HG03097 (cell line): ENCODE measurements around the gene TTC3.
"Not testable (repeated sequence)": the region's sequence is repeated elsewhere in the genome, so short reads cannot be mapped to it uniquely, and the experiment has no call there.

ENCODE experiments used
- ATAC-seq: cut with Tn5 transposase; IDR thresholded peaks from one replicate; pipeline ENCODE4 v1.9.1; 2021; ENCODE audit not compliant: unreplicated experiment, low FRiP score

The TTC3 gene

GRCh38 chr21:37143392-37143791 is 70.3 kb downstream of the TTC3 start:
- not testable (repeated sequence) for ATAC-seq

DNA sequence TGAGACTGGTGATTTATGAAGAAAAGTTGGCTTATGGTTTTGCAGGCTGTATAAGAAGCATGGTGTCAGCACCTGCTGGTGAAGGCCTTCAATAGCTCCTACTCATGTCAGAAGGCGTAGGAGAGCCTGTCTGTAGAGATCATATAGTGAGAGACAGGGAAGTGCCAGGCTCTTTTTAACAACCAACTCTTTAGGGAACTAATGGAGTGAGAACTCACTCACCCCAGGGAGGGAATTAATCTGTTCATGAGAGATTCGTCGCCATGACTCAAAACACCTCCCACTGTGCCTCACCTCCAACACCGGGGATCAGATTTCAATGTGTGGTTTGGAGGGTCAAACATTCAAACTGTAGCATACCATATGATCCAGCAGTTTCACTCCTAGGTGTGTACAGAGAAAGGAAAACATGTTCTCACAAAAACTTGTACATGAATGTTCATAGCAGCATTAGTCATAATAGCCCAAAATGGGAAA is 72.6 kb downstream of the TTC3 start:
- no peak for ATAC-seq

DNA sequence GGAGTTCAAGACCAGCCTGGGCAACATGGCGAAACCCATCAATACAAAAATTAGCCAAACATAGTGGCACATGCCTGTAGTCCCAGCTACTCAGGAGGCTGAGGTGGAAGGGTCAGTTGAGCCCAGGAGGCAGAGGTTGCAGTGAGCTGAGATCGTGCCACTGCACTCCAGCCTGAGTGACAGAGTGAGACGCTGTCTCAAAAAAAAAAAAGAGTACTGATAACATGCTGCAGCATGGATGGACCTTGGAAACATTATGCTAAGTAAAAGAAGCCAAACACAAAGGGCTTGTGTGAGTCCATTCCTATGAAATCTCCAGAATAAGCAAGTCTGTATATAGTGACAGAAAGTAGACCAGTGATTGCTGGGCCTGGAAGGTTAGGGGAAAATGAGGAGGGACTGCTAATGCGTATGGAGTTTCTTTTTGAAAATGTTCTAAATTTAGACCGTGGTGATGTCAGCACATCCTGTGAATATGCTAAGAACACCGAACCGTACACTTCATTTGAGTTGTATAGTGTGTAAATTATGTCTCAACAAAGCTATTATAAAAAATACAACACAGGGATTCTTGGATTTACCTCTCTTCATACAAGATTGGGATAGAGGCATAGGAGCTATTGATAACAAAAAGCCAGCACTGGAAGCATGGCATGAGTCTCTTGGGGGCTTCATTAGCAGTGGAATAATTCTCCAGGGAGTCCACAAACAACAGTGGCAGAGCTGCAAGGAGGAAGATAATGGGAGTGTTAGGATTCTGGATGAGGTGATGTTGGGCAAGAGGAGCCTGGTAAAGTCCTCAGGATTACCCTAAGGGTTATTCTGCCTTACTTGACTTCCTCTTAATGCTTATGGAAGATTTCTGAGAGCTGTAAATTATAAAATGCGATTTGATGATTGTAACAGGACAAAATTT is 73.5 kb downstream of the TTC3 start:
- ATAC-seq: no peak

DNA sequence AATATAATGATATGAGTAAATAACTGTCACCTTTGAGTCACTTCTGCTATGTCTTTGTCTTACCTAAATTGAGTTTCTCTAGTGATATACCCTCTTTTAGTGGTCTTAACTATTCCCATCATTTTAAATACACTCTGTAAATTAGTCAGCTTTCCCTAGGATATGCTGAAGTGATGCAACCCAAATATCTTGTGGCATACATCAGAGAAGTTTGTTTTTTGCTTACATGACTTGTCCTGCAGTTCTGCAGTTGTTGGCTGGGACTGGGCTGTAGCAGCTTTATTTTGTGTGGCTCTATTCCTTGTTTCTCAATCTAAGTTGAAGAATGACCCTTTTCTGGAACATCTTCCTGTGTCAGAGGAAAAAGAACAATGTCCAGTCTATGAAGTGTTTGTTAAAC is 76.4 kb downstream of the TTC3 start:
- no peak for ATAC-seq

DNA sequence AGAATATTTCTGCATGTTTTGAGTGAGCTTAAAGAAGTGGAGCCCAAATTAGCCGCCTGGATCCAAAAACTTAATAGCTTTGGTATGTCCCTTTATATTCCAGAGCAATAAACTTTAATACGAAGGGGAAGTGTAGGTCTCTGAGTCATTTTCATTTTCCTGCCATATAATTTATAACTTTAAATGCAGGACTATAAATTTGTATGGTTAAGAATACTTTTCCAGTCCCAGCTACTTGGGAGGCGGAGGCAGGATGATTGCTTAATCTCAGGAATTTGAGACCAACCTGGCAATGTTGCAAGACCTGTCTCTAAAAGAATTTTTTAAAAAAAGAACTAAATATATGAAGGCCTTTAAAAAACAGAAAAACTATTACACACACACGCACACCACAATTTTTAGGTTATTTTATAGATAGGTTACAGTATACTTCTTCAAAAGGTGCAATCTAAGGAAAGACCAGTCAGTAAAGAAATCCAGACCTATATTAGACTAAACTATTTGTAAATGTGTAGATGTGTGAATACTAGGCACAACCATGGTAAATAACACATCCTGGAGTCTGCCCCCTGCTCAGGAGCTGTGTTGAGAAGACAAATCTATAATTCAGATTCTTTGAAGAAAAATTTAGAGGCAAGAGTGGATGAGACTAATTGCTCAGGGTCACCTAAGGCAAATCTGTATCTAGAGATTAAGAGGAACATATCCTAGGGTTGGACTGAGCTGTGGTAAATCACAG is 80.3 kb downstream of the TTC3 start:
- no peak for ATAC-seq

DNA sequence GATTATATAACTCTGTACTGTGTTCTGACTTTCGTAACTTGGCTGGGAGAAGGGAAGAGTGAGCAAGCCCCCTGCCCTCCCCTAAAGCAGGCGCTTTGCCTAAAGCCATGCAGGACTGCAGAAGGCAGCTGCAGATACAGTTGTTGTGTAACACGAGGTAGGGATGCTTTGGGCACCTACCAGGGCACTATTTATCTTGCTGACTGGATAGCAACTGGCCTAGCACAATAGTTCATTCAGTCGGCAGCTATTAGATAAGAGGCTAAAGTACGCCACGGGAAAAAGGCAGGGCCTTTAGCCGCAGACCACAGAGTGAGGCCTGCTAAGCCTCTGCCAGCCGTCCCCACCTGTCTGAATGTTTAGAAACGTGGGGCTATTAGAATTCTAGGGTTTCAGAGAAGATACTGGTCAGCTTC is 80.9 kb downstream of the TTC3 start:
- no peak for ATAC-seq

- no peak for ATAC-seq
Measured at GRCh38 chr21:37155186-37155585, 82.1 kb downstream of the TTC3 start.

- ATAC-seq: no peak
Measured at GRCh38 chr21:37157938-37158337, 84.9 kb downstream of the TTC3 start.

DNA sequence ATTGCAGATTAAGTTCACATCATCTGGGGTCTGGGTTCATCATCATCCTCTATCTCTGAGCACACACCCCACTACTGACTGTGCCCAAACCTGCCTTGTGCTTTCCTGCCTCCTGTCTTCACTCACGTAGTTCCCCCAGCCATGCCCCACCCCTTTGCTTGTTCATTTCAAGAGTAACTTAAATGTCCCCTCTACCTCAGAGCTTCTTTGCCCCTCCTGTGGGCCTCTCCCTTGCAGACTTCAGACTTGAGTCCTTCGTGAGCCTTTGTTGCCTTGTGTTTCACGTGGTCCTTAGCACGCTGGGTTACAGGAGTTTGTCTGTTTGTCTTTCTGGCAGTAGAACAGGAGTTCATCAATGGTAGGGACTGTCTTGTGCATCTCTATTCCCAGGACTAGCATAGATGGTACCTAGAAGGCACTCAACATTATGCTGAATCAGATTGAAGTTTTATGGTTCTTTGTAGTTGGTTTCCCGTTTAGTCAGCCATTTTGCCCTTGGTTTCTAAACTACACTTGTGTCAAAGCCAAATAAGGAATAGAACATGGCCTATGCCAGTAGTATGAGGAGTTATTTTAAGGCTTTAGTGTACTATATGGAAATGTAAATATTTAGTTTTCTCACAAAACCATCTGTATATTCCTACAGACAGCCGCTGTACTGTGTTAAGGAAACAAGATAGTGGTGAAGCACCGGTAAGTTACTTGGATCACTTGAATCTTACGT is 86.2 kb downstream of the TTC3 start:
- ATAC-seq: no peak

DNA sequence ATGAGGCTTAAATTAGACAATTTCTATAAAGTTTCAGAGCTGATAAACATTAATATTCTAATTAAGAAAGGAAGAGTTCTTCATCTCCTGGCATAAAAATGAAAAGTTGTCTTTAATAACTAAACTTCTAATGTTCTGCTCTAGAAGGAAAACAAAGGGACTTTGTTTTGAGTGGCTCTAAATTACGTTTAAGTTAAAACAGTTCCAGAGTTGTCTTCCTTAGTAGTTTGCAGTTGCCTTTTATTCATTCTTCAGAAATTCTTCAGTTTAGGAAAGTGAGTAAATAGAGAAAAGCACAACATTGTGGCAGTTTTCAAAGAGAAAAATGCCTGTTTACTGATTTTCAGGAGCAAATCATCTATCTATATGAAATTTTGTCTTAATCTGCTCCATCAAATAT is 86.9 kb downstream of the TTC3 start:
- ATAC-seq: no peak

GRCh38 chr21:37164742-37165141 is 91.7 kb downstream of the TTC3 start:
- ATAC-seq: no peak

DNA sequence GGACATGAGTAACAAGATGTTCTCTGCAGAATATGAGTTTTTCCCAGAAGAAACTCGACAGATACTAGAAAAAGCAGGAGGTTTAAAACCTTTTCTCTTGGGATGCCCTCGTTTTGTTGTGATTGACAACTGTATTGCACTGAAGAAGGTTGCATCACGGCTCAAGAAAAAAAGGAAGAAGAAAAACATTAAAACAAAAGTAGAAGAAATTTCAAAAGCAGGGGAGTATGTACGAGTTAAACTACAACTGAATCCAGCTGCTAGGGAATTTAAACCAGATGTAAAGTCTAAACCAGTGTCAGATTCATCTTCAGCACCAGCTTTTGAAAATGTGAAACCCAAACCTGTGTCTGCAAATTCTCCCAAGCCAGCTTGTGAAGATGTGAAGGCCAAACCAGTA is 92.5 kb downstream of the TTC3 start:
- ATAC-seq: no peak

- ATAC-seq: no peak
Measured at GRCh38 chr21:37166733-37167132, 93.7 kb downstream of the TTC3 start.

GRCh38 chr21:37168666-37169065 is 95.6 kb downstream of the TTC3 start:
- ATAC-seq: no peak

DNA sequence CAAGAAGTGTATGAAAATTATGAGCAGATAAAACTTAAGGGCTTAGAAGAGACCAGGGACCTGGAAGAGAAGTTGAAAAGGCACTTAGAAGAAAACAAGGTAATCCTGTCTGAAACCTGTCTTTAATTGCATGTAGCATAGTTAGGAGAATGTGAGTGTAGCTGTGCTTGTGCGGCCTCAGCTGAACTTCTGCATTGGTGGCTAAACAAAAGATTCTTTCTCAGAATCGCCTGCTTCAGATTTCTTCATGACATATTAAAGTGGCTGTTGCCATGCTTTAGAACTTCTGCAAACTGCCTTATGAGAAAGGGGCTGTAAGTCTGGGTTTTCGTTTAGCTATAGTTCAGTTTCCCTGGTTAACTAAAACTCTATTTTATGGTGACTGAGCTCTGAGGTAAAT is 99.6 kb downstream of the TTC3 start:
- no peak for ATAC-seq

DNA sequence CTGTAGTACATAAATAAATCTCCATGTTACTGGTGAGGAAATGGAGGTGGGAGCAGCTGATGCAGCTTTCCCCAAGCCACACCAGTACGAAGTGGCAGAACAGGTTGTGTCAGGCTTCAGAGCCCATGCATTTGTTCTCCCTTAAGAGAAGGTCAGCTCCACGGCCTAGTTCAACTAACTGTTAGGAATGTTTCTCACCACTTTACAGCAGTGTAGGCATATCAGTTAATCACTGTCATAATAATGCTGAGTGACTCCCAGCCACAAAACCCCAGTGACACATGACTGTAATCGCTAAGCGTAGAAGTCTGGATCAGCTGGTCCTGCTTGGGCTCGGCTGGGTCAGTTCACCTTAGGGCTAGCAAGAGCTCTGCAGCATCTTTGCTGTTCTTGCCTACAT is 103.7 kb downstream of the TTC3 start:
- no peak for ATAC-seq

DNA sequence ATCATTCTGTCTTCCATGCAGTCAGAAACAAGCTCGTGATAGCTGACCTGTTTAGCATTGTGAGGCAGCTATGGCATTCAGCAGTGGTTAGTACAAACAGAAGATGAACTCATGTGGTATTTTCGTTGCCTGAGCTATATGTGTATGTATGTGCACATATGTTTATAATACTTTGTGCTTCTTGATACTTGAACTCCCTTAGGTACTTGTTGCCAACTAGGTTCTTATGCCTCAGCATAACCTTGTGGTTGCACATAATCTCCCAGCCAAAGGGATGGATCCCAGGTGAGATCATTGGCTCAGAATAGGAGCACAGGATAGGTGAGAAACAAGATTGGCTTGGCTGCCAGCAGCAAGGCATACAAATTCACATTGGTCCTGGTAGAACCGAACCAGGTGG is 108.0 kb downstream of the TTC3 start:
- ATAC-seq: no peak

DNA sequence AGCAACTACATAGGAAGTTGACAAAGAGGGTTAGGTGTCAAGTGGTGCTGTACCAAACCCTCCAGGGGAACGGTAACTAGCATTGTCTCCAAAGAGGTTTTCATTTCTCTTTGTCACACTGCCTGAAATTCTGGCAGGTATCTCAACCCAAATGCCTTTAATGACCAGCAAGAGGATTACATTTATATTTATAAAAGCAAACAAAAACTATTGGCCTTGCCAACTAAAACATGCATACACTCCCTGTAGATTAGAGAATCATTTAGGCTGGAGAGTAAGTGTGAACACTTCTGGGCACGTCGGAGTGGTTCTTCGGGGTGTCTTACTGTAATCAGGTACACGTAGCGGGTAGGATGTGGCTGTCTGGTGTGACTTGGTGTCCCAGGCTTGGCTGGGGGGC is 109.2 kb downstream of the TTC3 start:
- no peak for ATAC-seq

DNA sequence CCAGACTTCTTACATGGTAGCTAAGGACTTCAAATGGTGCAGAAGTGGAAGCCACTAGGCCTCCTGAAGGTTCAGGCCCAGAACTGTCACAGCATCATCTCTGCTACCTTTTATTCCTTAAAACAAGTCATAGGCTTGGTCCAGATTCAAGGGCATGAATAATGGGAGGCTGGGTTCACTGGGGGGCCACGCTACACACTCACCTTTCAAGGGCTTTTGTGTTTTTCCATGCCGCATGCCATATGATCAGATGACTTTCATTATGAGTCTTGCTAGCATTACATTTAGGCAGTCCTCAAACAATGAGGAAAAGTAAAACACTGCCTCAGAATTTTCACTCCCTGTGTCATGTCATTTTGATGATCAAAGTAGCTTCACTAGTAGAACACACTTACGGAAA is 110.7 kb downstream of the TTC3 start:
- ATAC-seq: no peak

DNA sequence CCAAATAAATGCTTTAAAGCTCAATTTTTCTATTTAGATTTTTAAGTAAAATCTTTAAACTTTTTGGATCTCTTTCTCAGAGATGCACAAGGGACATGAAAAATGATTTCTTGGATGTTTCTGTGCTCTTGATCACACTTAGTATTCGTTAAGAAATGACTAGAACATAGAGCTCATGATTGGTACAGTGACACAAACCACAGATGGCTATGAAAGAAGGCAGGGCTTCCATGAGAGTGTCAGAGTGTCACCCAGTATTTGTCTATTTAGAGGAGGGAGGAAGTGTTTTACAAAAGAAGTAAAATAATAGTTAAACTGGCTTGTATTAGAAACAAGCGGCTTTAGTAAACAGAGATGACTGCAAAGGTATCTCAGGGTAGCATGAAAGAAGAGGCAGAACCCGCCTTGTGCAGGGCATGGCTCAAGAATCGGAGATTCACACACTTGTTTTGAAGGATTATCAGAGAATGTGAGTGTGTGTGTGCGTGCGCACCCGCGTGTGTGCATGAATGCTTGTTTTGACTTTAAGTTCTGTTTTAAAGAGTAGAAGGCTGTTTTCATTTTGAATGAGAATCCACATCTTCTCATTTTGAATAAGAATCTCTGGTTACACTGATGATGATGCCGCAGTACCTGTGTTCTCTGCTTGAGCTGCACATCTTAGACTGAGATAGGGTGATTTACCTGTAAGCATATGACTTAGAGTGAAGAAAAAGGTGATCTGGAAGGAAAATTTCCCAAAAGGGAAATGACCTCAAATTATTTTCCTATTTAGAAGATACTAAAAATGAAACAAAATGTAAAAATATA is 111.9 kb downstream of the TTC3 start:
- ATAC-seq: no peak
